Natural killer cell treated with Interleukin-12 subunit alpha and Interleukin-12 subunit beta and Interleukin-15 and Interleukin-18, amount 100 ng/mL, for 72 hours (primary cell): ENCODE measurements around the gene BRD4. TPM values are rescaled to one million over a fixed set of nuclear protein-coding genes. Genes with fewer than 3 reads are reported as not detected.

Source experiments
- ATAC-seq, 2 donors: fragments of 150-1000 bp; cut with Tn5 transposase in 1 of 2; sonication (Bioruptor Pico), chemical (Tn5 transposase) in 1 of 2; 2 replicates each; pipeline ENCODE4 v1.10.0; 2021
- DNase-seq: peaks from one replicate; pipeline ENCODE4 v3.0.0; 2022; ENCODE audit warnings: low spot score
- H3K27ac Mint-ChIP-seq, 2 donors: 1 replicate in 1 of 2; 2 replicates in 1 of 2; pipeline ENCODE4 v1.8.0; 2022; ENCODE audit warnings: mixed read lengths in 2 of 2, mild to moderate bottlenecking in 1 of 2, moderate library complexity in 1 of 2
- H3K27me3 Mint-ChIP-seq, 2 donors: 1 replicate in 1 of 2; 2 replicates in 1 of 2; pipeline ENCODE4 v1.8.0; 2022; ENCODE audit warnings: mixed read lengths in 2 of 2
- H3K36me3 Mint-ChIP-seq: one replicate; pipeline ENCODE4 v1.8.0; 2022; ENCODE audit warnings: mixed read lengths
- H3K4me1 Mint-ChIP-seq, 2 donors: 1 replicate in 1 of 2; 2 replicates in 1 of 2; pipeline ENCODE4 v1.8.0; 2022; ENCODE audit warnings: low read depth in 2 of 2, mixed read lengths in 2 of 2, mild to moderate bottlenecking in 1 of 2
- H3K4me3 Mint-ChIP-seq: one replicate; pipeline ENCODE4 v1.8.0; 2022; ENCODE audit warnings: mixed read lengths
- H3K9me3 Mint-ChIP-seq: 2 replicates; pipeline ENCODE4 v1.8.0; 2022; ENCODE audit warnings: mixed read lengths
- total RNA-seq, 2 donors: library from RNA; stranded (reverse); gene quantifications; one replicate each; pipeline ENCODE4 v1.2.3, GENCODE V29; 2022

The BRD4 gene
- total RNA-seq, 2 donors from 2014 or later = 111 to 161 TPM

- no peak overlapping the region for H3K27ac Mint-ChIP-seq
Observed at GRCh38 chr19:15235781-15236180, 96.6 kb downstream of the BRD4 start.

GRCh38 chr19:15234431-15235130 lies 97.8 kb downstream of the BRD4 start:
- Mint-ChIP-seq H3K4me3 (no peak overlapping the region), H3K4me1 (peaks cover 9 to 17% of the 10 kb centered on the region in 2 donors), H3K9me3 (no peaks in the 10 kb centered on the region), H3K36me3 (peaks cover 15% of the 10 kb centered on the region), H3K27me3 (peaks cover 0 to 10% of the 10 kb centered on the region in 2 donors), H3K27ac (no peak overlapping the region)
- ATAC-seq (no peak), DNase-seq (no peak)

More at GRCh38 chr19:15235781-15236180, 96.6 kb downstream of the BRD4 start:
- no peaks in the 10 kb centered on the region for H3K9me3 Mint-ChIP-seq
- H3K36me3 Mint-ChIP-seq = peaks cover 15% of the 10 kb centered on the region
- H3K27me3 Mint-ChIP-seq = peaks cover 0 to 10% of the 10 kb centered on the region in 2 donors
- ATAC-seq = no peak
- no peak for DNase-seq
- no peak overlapping the region for H3K4me3 Mint-ChIP-seq
- peaks cover 9 to 17% of the 10 kb centered on the region in 2 donors for H3K4me1 Mint-ChIP-seq

- Mint-ChIP-seq H3K4me1 (peaks cover 9 to 17% of the 10 kb centered on the region in 2 donors), H3K27me3 (peaks cover 0 to 10% of the 10 kb centered on the region in 2 donors), H3K36me3 (peaks cover 9% of the 10 kb centered on the region), H3K9me3 (no peaks in the 10 kb centered on the region), H3K27ac (no peak overlapping the region), H3K4me3 (no peak overlapping the region)
- ATAC-seq = no peak
- no peak for DNase-seq
Observed at GRCh38 chr19:15231271-15231670, 101.1 kb downstream of the BRD4 start.

- DNase-seq (no peak), ATAC-seq (no peak)
- Mint-ChIP-seq H3K27ac (no peak overlapping the region), H3K36me3 (no peaks in the 10 kb centered on the region), H3K4me1 (peaks cover 7 to 18% of the 10 kb centered on the region in 2 donors), H3K27me3 (peaks cover 7 to 12% of the 10 kb centered on the region in 2 donors), H3K4me3 (no peak overlapping the region), H3K9me3 (no peaks in the 10 kb centered on the region)
Observed at GRCh38 chr19:15227261-15227660, 105.1 kb downstream of the BRD4 start.

- Mint-ChIP-seq H3K27me3 (peaks cover 7 to 8% of the 10 kb centered on the region in 2 donors), H3K4me3 (no peak overlapping the region), H3K36me3 (no peaks in the 10 kb centered on the region), H3K9me3 (no peaks in the 10 kb centered on the region), H3K27ac (no peak overlapping the region), H3K4me1 (peaks cover 7 to 16% of the 10 kb centered on the region in 2 donors)
- no peak for DNase-seq
- no peak for ATAC-seq
Observed at GRCh38 chr19:15225760-15226159, 106.6 kb downstream of the BRD4 start.

- Mint-ChIP-seq H3K27ac (peak overlapping the region in 1 of 2 donors; percentile 53), H3K27me3 (peaks cover 7 to 8% of the 10 kb centered on the region in 2 donors), H3K36me3 (no peaks in the 10 kb centered on the region), H3K4me1 (peaks cover 7 to 16% of the 10 kb centered on the region in 2 donors), H3K9me3 (no peaks in the 10 kb centered on the region), H3K4me3 (peak overlapping the region; percentile 81)
- DNase-seq (no peak), ATAC-seq (no peak)
Observed at GRCh38 chr19:15223649-15224361, 108.5 kb downstream of the BRD4 start.

GRCh38 chr19:15222738-15223648 lies 109.3 kb downstream of the BRD4 start:
- Mint-ChIP-seq H3K9me3 (no peaks in the 10 kb centered on the region), H3K27me3 (peaks cover 7 to 8% of the 10 kb centered on the region in 2 donors), H3K4me3 (peak overlapping the region; percentile 81), H3K4me1 (peaks cover 7 to 16% of the 10 kb centered on the region in 2 donors), H3K27ac (no peak overlapping the region), H3K36me3 (no peaks in the 10 kb centered on the region)
- DNase-seq (peak; percentile 94), ATAC-seq (peak; percentile 97)

- no peaks in the 10 kb centered on the region for H3K36me3 Mint-ChIP-seq
Observed at GRCh38 chr19:15220833-15221232, 111.5 kb downstream of the BRD4 start.

GRCh38 chr19:15218501-15218900 lies 113.8 kb downstream of the BRD4 start:
- no peak for ATAC-seq
- peaks cover 7 to 11% of the 10 kb centered on the region in 2 donors for H3K4me1 Mint-ChIP-seq
- H3K4me3 Mint-ChIP-seq = no peak overlapping the region
- H3K9me3 Mint-ChIP-seq = no peaks in the 10 kb centered on the region
- H3K27ac Mint-ChIP-seq = no peak overlapping the region
- H3K27me3 Mint-ChIP-seq = peaks cover 7 to 10% of the 10 kb centered on the region in 2 donors
- H3K36me3 Mint-ChIP-seq = no peaks in the 10 kb centered on the region
- no peak for DNase-seq

More at GRCh38 chr19:15220833-15221232, 111.5 kb downstream of the BRD4 start:
- no peak for DNase-seq
- Mint-ChIP-seq H3K27me3 (peaks cover 7 to 8% of the 10 kb centered on the region in 2 donors), H3K4me1 (peaks cover 7 to 16% of the 10 kb centered on the region in 2 donors), H3K4me3 (no peak overlapping the region), H3K27ac (no peak overlapping the region), H3K9me3 (no peaks in the 10 kb centered on the region)
- no peak for ATAC-seq

- H3K9me3 Mint-ChIP-seq = no peaks in the 10 kb centered on the region
- H3K4me1 Mint-ChIP-seq = no peaks in the 10 kb centered on the region
Observed at GRCh38 chr19:15216363-15216762, 116.0 kb downstream of the BRD4 start.

GRCh38 chr19:15213715-15214381 lies 118.5 kb downstream of the BRD4 start:
- Mint-ChIP-seq H3K9me3 (no peaks in the 10 kb centered on the region), H3K36me3 (no peaks in the 10 kb centered on the region), H3K4me3 (no peak overlapping the region), H3K4me1 (no peaks in the 10 kb centered on the region), H3K27ac (no peak overlapping the region), H3K27me3 (peaks cover 0 to 2% of the 10 kb centered on the region in 2 donors)
- no peak for ATAC-seq
- DNase-seq = no peak

More at GRCh38 chr19:15216363-15216762, 116.0 kb downstream of the BRD4 start:
- Mint-ChIP-seq H3K27me3 (peaks cover 0 to 2% of the 10 kb centered on the region in 2 donors), H3K36me3 (no peaks in the 10 kb centered on the region), H3K4me3 (no peak overlapping the region), H3K27ac (no peak overlapping the region)
- no peak for ATAC-seq
- no peak for DNase-seq

GRCh38 chr19:15212711-15213110 lies 119.6 kb downstream of the BRD4 start:
- Mint-ChIP-seq H3K4me1 (no peaks in the 10 kb centered on the region), H3K27me3 (peaks cover 0 to 2% of the 10 kb centered on the region in 2 donors), H3K27ac (no peak overlapping the region), H3K4me3 (no peak overlapping the region), H3K36me3 (no peaks in the 10 kb centered on the region), H3K9me3 (no peaks in the 10 kb centered on the region)
- DNase-seq = no peak
- no peak for ATAC-seq

GRCh38 chr19:15210323-15210781 lies 122.0 kb downstream of the BRD4 start:
- DNase-seq (no peak), ATAC-seq (peak; percentile 48 to 60)
- H3K27ac Mint-ChIP-seq = no peak overlapping the region
- H3K36me3 Mint-ChIP-seq = no peaks in the 10 kb centered on the region
- H3K4me3 Mint-ChIP-seq = no peak overlapping the region
- H3K9me3 Mint-ChIP-seq = no peaks in the 10 kb centered on the region
- peaks cover 5 to 11% of the 10 kb centered on the region in 2 donors for H3K27me3 Mint-ChIP-seq
- no peaks in the 10 kb centered on the region for H3K4me1 Mint-ChIP-seq
